GM23338 (cell line): Measurements from ENCODE around the gene GPANK1.

Experiments used
- CREB1 ChIP-seq: fragments of 250-450 bp; sonication (Bioruptor Pico); IDR thresholded peaks from 2 replicates; pipeline ENCODE4 v1.5.0; 2020; ENCODE audit warnings: low read depth, mild to moderate bottlenecking, moderate library complexity
- CTCF ChIP-seq, 2 experiments: fragments of 200-600 bp in 1 of 2; sonication (generic) in 1 of 2; conservative IDR thresholded peaks; 2 replicates each; pipeline versions ENCODE4 v1.5.1 to v1.6.1; 2016 to 2017; ENCODE audit warnings: antibody characterized with exemption in 2 of 2, low read depth in 2 of 2, mild to moderate bottlenecking in 2 of 2, moderate library complexity in 1 of 2
- ETS1 ChIP-seq: IDR thresholded peaks from 2 replicates; pipeline ENCODE4 v1.6.1; 2016; ENCODE audit warnings: antibody characterized with exemption
- EZH2 ChIP-seq: fragments of 200-600 bp; sonication (generic); IDR thresholded peaks from one replicate; pipeline ENCODE4 v1.8.0; 2017; ENCODE audit warnings: antibody characterized with exemption, mild to moderate bottlenecking, low read depth; ENCODE audit not compliant: unreplicated experiment
- EZH2phosphoT487 ChIP-seq: fragments of 200-600 bp; sonication (generic); IDR thresholded peaks from one replicate; pipeline ENCODE4 v1.8.1; 2018; ENCODE audit warnings: antibody characterized with exemption; ENCODE audit not compliant: unreplicated experiment
- JUNB ChIP-seq: IDR thresholded peaks from one replicate; pipeline ENCODE4 v1.6.1; 2016; ENCODE audit warnings: antibody characterized with exemption; ENCODE audit not compliant: unreplicated experiment
- NANOG ChIP-seq: IDR thresholded peaks from 2 replicates; pipeline ENCODE4 v1.6.1; 2016; ENCODE audit warnings: antibody characterized with exemption, borderline replicate concordance
- POLR2AphosphoS5 ChIP-seq: IDR thresholded peaks from 2 replicates; pipeline ENCODE4 v1.6.1; 2016; ENCODE audit warnings: antibody characterized with exemption, low read depth
- REST ChIP-seq: IDR thresholded peaks from one replicate; pipeline ENCODE4 v1.6.1; 2018; ENCODE audit warnings: antibody characterized with exemption; ENCODE audit not compliant: unreplicated experiment
- STAT1 ChIP-seq: IDR thresholded peaks from one replicate; pipeline ENCODE4 v1.6.1; 2016; ENCODE audit warnings: antibody characterized with exemption; ENCODE audit not compliant: unreplicated experiment
- ZNF114 ChIP-seq: fragments of 250-450 bp; sonication (Bioruptor Pico); IDR thresholded peaks from 2 replicates; pipeline ENCODE4 v1.5.0; 2020; ENCODE audit warnings: mild to moderate bottlenecking, moderate library complexity
- ZNF331 ChIP-seq: fragments of 250-450 bp; sonication (Bioruptor Pico); IDR thresholded peaks from 2 replicates; pipeline ENCODE4 v1.5.0; 2020; ENCODE audit warnings: low read depth, mild to moderate bottlenecking, moderate library complexity
- ZNF462 ChIP-seq: fragments of 250-450 bp; sonication (Bioruptor Pico); IDR thresholded peaks from 2 replicates; pipeline ENCODE4 v1.5.0; 2020; ENCODE audit warnings: mild to moderate bottlenecking, moderate library complexity

GRCh38 chr6:31692353-31692752, 27.6 kb upstream of the GPANK1 start:
- TF ChIP-seq CTCF (conservative IDR thresholded peaks at IDR 0.05; ENCODE audit: low read depth in 2 of 2) (no peak), NANOG (no peak), EZH2 (no peak), POLR2AphosphoS5 (no peak), EZH2phosphoT487 (no peak), ZNF114 (CRISPR knock-in tag) (no peak), REST (no peak), ZNF331 (CRISPR knock-in tag) (no peak), CREB1 (CRISPR knock-in tag) (no peak), ZNF462 (CRISPR knock-in tag) (no peak), JUNB (no peak), ETS1 (no peak), STAT1 (no peak)
